Measurements from ENCODE around the gene FOXJ1.

DNA sequence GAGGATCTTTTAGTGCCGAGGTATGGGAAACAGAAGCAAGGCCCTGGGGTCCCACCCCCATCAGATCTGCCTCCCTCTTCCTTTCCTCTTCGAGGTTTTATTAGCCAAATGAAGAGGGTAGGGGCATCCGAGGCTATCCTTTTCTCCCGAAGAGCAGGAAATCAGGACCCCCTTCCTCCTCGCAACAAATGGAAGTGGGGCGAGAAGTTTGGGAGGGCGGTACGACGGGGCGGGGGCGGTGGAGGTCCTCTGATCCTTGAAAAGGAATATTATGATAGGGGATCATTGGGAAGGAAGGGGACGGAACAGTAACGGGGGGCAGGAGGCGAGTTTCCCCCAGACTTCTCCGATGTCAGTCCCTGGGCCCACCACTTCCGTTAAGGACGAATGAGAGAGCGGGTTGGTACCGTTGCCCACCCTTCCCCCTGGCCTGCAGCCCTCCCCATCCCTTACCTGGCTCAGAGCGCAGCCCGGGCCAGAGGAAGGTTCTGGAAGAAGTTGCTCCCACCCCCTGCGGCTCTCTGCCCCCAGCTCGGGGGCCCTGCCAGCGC lies 309 bp downstream of the FOXJ1 start:
- TF ChIP-seq, protein P1, sequence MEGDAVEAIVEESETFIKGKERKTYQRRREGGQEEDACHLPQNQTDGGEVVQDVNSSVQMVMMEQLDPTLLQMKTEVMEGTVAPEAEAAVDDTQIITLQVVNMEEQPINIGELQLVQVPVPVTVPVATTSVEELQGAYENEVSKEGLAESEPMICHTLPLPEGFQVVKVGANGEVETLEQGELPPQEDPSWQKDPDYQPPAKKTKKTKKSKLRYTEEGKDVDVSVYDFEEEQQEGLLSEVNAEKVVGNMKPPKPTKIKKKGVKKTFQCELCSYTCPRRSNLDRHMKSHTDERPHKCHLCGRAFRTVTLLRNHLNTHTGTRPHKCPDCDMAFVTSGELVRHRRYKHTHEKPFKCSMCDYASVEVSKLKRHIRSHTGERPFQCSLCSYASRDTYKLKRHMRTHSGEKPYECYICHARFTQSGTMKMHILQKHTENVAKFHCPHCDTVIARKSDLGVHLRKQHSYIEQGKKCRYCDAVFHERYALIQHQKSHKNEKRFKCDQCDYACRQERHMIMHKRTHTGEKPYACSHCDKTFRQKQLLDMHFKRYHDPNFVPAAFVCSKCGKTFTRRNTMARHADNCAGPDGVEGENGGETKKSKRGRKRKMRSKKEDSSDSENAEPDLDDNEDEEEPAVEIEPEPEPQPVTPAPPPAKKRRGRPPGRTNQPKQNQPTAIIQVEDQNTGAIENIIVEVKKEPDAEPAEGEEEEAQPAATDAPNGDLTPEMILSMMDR (IDR thresholded peaks at IDR 0.05; ENCODE audit: low read depth, low read length): no peak
- TF ChIP-seq EZH2phosphoT487 (IDR thresholded peaks at IDR 0.05; ENCODE audit: low read depth): no peak
